Stimulated activated CD8-positive, alpha-beta memory T cell treated with anti-CD3 and anti-CD28 coated beads, Interleukin-2, amount 100 ng/mL, for 1 hour (primary cell): ENCODE measurements around the gene C15orf40.
"Not testable (repeated sequence)": the region's sequence is repeated elsewhere in the genome, so short reads cannot be mapped to it uniquely, and the experiment has no call there.

Experiments used
- DNase-seq, 2 donors: peaks; one replicate each; pipeline ENCODE4 v3.0.0-alpha.2; 2020; ENCODE audit warnings: low read depth in 2 of 2

Gene C15orf40

DNA sequence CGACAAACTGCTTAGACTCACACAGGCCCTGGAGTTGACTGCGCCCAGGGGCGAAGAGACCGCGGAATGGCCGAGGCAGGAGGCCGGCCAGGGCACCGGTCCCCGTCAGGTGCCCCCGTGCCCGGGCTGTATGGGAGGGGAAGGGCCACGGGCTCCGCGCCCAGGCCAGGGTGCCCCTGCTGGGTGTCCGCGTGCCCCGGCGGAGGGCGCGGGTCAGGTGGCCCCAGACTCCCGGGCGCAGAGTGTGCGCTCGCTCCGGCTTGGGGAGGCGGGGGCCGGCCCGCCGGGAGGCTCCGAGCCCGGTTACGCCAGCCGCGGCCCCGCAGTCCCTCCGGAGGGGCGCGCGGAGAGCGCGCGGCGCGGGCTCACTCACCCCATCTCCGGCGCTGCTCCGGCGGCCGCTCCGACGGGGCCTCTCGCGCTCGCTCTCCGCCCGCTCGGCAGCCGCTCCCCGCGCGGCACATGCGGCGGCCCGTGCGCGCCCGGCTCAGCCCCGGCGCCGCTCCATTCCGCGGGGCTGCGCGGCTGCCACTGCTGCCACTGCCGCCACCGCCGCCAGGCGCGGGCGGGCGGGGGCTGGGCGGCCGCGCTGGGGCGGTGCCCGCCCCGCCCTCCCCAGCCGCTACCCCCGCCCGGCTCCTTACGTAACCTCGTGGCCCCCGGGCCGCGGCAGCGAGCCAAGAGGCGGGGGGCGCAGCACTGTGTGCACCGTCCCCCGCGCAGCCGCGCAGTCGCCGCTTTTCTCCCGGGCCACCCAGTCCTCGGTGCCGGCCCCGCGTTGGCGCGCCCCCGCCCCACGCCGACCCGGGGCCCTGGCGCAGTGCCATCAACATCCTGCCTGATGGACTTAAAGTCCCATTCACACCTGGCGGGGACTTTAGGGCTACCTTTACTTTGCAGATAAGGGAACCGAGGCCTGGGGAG, 59.0 kb downstream of the C15orf40 start, which contains the start of gene HOMER2:
Gene HOMER2 (minus strand): TSS at position 563 of the 924 bp plus-strand sequence. CDS start 185 bp downstream, at position 378.
- no peak for DNase-seq

DNA sequence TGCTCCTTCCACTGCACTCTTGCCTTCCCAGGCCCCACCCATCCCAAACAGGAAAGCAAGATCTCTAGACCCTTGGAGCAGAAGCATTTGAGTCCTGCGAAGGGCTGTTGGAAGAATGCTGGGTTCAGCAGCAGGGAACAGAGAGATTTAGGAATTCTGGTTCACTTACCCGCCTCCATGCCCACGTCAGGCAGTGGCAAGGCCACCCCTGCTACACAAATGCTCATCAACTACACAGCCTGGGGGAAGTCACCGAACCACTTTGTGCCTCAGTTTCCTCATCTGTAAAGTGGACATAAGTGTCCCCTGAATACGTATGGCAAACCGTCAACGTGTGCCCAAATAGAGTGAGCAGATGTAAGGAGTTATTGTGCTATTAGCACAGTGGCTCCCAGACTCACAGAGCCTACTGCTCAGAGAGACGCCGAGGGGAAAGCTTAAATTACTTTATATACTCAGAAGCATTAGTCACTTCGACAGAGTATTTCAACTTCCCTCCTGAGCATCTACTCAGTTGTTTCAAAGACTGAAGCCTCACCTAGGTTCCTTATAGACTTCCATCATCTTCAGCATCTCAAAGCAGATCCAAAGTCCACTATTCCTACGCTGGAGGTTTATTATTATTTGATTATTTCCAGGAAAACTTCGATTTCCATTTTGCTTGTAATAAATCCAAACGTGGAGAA, 59.8 kb downstream of the C15orf40 start:
- DNase-seq = no peak

DNA sequence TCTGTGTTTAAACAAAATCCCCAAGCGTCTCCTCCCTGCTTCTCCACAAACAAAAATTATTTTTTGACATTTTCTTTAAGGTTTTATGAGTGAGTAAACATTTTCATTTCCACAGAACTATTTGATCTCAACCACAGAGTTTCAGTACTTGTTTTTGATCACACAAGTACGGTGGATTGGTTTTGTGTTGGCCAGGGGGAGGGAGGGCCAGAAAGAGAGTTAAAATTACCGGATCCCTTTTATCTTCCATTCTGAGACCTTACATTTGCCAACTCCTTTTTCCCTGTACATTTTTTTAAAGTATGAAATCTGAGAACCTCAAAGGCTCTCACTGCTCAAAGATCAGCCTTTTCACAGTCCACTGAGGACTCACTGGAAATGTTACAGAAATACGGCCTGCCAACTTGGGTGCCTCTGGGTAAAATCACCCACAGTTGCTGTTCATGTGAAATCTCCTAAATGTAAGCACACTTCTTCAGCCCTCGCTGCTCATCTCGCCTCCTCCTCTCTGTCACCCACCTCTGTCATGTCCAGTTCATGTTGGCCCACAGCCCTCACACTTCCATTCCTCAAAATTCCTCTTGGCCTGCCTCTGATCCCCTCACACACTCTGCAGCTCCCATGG, 60.6 kb downstream of the C15orf40 start:
- DNase-seq = no peak

DNA sequence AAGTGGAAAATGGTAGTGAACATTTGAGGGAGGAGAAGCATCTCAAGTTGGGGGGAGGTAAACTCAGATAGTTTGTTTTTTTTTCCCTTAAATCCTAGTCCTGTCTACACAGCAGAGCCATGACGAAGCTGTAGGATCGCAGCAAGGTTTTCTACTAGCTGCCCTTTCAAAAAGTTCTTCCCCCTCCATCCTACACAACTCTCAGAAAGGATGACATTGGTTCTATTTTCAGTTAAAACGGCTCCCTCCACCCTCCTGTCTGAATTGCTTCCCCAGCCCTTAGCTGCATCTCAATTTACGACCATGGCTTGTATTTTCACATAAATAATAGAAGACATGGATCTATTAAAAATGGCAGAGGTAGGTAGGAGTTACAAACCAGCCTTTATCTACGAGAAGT, 61.1 kb downstream of the C15orf40 start:
- no peak for DNase-seq

DNA sequence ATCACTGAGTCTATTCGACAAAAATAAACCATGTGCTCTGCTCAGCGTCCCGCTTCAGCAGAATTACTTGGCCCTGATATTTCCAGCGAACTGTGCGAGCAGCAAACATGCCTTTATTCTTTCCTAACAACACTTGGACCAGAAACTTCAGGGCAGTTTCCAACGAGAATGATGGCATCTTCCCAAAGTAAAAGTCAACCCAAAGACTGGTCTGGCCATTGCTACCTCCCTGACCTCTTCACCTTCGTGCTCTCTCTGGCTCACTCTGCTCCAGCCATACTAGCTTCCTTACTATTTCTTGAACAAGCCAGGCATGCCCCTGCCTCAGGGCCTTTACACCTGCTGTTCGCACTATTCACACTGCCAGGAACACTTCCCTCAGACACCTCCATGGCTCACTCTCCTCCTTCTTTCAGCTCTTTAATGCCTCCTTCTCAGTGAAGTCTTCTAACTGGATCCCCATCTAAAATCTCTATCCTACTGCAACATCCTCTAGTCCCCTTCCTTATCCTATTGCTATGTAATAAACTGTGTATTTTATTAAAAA, 65.2 kb downstream of the C15orf40 start:
- DNase-seq = no peak

DNA sequence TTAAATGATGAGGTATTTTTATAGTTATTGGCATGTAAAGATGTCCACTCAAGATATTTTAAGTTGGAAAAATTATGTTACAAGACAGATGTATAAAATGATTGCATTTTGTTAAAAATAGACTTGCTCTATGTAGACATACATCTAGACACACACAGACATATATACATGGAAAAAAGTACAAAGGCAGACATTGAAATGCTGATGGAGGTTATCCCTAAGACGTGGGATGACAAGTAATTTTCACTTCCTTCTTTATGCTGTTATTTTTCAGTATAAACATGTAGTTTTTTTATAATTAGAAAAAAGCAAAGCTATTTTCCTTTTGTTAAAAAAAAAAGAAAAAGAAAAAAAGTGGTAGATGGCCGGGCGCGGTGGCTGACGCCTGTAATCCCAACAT, 66.1 kb downstream of the C15orf40 start:
- no peak for DNase-seq

DNA sequence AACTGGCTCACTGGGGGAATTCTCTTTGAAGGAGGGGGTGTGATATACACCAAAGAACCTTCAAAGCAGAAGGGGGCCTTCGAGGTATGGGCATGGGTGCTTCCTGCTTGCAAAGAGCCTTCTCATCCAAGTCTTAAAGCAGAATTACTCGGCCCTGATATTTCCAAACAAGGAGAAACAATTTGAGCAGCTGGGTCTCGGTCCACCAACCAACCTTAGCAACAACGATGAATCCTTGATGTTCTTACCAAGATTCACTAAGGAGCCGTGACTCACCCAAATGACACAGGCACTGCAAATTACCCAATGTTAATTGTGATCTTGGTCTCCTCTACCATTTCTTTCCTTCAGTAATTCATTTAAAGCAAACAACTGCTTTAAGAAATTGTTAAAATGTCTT, 66.6 kb downstream of the C15orf40 start:
- DNase-seq = no peak

DNA sequence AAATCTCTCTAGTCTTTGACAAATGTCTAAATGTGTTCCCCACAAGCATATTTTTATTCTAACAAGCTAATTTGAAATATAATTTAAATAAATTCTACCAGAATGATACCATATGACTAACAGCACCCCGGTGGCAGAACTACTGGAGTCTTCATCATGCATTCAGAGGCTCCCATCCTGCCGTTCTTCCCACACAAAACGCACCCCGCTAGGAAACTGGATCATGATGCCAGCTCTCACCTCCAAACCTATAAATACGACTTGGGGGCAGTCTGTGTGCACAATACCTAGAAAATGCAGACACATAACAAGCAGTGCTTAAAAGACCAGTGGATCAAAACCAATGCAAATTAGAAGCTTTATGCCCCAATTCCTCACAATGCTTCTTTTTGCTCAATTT, 67.4 kb downstream of the C15orf40 start:
- no peak for DNase-seq

DNA sequence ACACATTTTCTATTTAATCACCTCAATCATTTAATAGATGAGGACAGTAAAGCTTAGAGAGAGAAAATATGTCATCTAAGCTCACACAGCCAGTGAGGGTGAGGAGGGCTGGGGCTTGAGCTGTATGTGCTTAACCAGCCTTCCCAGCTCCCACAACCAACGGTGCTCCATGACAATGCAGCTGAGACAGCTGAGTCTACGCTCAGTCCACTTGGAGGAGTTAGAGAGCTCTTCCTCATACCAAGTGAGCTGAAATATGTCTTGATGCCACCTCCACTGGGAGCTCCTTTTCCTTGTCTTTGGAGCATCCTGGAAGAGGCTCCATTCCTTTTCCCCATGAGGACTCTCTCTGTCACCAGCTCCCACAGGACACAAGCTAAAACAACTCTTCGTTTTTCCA, 68.3 kb downstream of the C15orf40 start:
- no peak for DNase-seq

DNA sequence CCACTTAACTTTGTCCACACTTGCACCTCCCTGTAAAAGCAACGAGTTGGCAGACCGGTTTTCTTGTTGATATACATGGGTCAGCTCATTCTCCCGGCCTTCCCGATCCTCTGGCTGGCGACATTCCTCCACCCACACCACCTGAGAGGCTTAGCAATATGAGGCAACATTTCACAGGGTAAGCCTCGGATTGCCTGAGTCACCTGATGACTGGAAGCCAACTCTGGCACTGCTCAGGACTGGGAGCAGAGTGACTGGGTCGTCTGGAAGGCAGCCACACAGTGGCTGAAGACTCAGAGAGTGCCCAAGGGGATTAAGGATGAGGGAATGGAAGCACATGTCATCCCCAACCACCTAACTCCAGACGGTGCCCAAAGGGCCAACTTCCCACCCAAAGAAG, 68.7 kb downstream of the C15orf40 start:
- DNase-seq = no peak

DNA sequence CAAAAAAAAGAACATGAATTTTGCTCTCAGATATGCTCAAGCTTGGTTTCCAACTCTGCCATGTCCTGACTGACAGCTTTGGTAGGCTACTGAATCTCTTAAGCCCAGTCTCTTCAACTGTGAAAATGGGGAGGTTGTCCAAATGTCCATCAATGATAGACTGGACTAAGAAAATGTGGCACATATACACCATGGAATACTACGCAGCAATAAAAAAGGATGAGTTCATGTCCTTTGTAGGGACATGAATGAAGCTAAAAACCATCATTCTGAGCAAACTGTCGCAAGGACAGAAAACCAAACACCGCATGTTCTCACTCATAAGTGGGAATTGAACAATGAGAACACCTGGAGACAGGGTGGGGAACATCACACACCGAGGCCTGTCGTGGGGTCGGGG, 71.8 kb downstream of the C15orf40 start:
- DNase-seq = not testable (repeated sequence)
